ENCODE data around the gene SYNPO2. TPM values are rescaled to one million over a fixed set of nuclear protein-coding genes. Genes with fewer than 3 reads are reported as not detected.

SYNPO2 gene
- total RNA-seq, 2 experiments from 2014 or later = 0.22 to 0.41 TPM

DNA sequence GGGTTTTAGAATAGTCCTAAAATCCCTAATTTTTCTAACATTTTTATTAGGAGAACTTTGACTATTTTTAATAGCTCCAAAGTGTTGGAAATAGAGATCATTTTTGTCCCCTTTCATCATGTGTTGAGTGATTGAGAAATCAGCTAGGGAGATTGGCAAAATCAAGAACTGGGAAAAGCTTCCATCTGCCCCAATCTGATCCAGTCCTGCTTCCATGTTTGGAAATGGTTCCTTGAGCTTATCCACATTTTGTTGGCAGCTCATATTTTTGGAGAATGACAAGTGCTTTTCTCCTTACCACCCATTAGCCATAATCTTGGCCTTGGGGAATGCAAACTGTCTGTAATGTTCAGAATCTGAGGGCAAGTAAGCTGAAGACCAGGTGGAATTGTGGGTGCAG lies 73.9 kb downstream of the SYNPO2 start:
- no peak for DNase-seq
- POLR2A ChIA-PET = no interaction called here
- Histone ChIP-seq H3K27me3 (ENCODE audit: control insufficient read depth in 1 of 2, insufficient read depth in 2 of 2, low read length in 2 of 2) (no peaks in the 10 kb centered on the region), H3K27ac (ENCODE audit: low read depth in 1 of 2, low read length in 2 of 2) (no peak overlapping the region), H3K9me3 (ENCODE audit: control insufficient read depth in 1 of 2, insufficient read depth in 1 of 2, low read length in 2 of 2) (no peaks in the 10 kb centered on the region), H3K4me1 (ENCODE audit: insufficient read depth, low read length) (no peaks in the 10 kb centered on the region), H3K4me3 (ENCODE audit: low read length) (no peak overlapping the region), H3K36me3 (ENCODE audit: insufficient read depth, low read length) (no peaks in the 10 kb centered on the region)
- Mint-ChIP-seq H3K27ac (no peak overlapping the region), H3K4me3 (no peak overlapping the region), H3K36me3 (ENCODE audit: low read depth) (no peaks in the 10 kb centered on the region), H3K9me3 (no peaks in the 10 kb centered on the region), H3K27me3 (no peaks in the 10 kb centered on the region), H3K4me1 (ENCODE audit: low read depth) (no peaks in the 10 kb centered on the region)
- TF ChIP-seq, protein P1, sequence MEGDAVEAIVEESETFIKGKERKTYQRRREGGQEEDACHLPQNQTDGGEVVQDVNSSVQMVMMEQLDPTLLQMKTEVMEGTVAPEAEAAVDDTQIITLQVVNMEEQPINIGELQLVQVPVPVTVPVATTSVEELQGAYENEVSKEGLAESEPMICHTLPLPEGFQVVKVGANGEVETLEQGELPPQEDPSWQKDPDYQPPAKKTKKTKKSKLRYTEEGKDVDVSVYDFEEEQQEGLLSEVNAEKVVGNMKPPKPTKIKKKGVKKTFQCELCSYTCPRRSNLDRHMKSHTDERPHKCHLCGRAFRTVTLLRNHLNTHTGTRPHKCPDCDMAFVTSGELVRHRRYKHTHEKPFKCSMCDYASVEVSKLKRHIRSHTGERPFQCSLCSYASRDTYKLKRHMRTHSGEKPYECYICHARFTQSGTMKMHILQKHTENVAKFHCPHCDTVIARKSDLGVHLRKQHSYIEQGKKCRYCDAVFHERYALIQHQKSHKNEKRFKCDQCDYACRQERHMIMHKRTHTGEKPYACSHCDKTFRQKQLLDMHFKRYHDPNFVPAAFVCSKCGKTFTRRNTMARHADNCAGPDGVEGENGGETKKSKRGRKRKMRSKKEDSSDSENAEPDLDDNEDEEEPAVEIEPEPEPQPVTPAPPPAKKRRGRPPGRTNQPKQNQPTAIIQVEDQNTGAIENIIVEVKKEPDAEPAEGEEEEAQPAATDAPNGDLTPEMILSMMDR (IDR thresholded peaks at IDR 0.05) = no peak
- no peak for ATAC-seq (ENCODE audit: poor library complexity)
- CTCF ChIA-PET = no interaction called here
- intact Hi-C loops (cut with DNase I, micrococcal nuclease) = no loop called here

DNA sequence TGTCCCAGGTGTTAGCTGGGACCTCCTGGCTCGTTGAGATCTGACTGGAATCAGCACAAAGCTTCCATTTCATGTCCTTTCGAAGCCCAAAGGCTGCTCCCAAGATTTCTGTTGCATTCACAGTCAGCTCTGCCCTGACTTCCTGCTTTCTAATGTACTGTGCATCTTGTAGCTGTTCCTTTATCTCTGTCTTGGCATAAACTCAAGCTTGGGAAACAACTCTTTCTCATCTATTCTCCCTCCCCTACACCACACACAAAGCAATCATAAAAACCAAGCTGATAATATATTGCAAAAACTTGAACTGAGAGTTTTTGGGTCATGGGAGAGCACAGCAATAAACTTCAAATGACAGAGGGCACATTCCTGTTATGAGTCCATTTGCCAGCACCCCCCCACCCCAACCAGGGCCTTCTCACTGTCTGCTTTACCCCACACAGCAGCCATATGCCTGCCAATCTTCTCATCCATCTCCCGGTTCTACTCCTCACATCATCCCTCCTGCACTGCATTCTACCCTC lies 76.3 kb downstream of the SYNPO2 start:
- CTCF ChIA-PET = no interaction called here
- Histone ChIP-seq H3K27ac (ENCODE audit: low read depth in 1 of 2, low read length in 2 of 2) (no peak overlapping the region), H3K27me3 (ENCODE audit: control insufficient read depth in 1 of 2, insufficient read depth in 2 of 2, low read length in 2 of 2) (no peaks in the 10 kb centered on the region), H3K4me1 (ENCODE audit: insufficient read depth, low read length) (peaks cover 6% of the 10 kb centered on the region), H3K4me3 (ENCODE audit: low read length) (no peak overlapping the region), H3K36me3 (ENCODE audit: insufficient read depth, low read length) (no peaks in the 10 kb centered on the region), H3K9me3 (ENCODE audit: control insufficient read depth in 1 of 2, insufficient read depth in 1 of 2, low read length in 2 of 2) (no peaks in the 10 kb centered on the region)
- no peaks in the 10 kb centered on the region for H3K27me3 Mint-ChIP-seq
- no peaks in the 10 kb centered on the region for H3K36me3 Mint-ChIP-seq (ENCODE audit: low read depth)
- intact Hi-C loops (cut with DNase I, micrococcal nuclease) = no loop called here
- no peak overlapping the region for H3K4me3 Mint-ChIP-seq
- ATAC-seq (ENCODE audit: poor library complexity) (no peak), DNase-seq (no peak)
- TF ChIP-seq, protein P1 (IDR thresholded peaks at IDR 0.05) = no peak
- no peak overlapping the region for H3K27ac Mint-ChIP-seq
- H3K4me1 Mint-ChIP-seq (ENCODE audit: low read depth) = peaks cover 6% of the 10 kb centered on the region
- no peaks in the 10 kb centered on the region for H3K9me3 Mint-ChIP-seq
- POLR2A ChIA-PET = no interaction called here

DNA sequence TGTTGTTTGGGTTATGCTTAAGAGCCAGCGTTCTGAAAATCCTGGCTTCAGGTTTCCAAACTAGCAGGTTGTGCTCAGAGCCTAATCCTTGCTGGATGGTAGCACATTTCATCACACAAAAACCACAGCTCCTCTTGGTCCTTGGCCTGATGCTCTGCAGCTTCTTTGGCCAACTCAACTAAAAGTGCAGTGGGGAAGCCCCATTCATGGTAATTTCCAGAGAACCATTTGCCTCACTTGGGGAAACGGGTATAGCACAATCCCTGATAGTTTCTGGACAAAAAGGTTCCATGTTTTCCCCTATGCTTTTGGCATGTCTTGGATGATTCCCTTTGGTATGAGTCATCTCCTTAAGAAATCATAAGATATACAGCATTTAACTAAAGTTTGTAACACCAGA lies 78.7 kb downstream of the SYNPO2 start:
- peaks cover 6% of the 10 kb centered on the region for H3K4me1 Mint-ChIP-seq (ENCODE audit: low read depth)
- intact Hi-C loops (cut with DNase I, micrococcal nuclease) = no loop called here
- H3K9me3 Mint-ChIP-seq = no peaks in the 10 kb centered on the region
- Histone ChIP-seq H3K4me3 (ENCODE audit: low read length) (no peak overlapping the region), H3K9me3 (ENCODE audit: control insufficient read depth in 1 of 2, insufficient read depth in 1 of 2, low read length in 2 of 2) (no peaks in the 10 kb centered on the region), H3K27me3 (ENCODE audit: control insufficient read depth in 1 of 2, insufficient read depth in 2 of 2, low read length in 2 of 2) (no peaks in the 10 kb centered on the region), H3K36me3 (ENCODE audit: insufficient read depth, low read length) (no peaks in the 10 kb centered on the region), H3K27ac (ENCODE audit: low read depth in 1 of 2, low read length in 2 of 2) (no peak overlapping the region), H3K4me1 (ENCODE audit: insufficient read depth, low read length) (peaks cover 6% of the 10 kb centered on the region)
- no peak overlapping the region for H3K27ac Mint-ChIP-seq
- no peak for ATAC-seq (ENCODE audit: poor library complexity)
- TF ChIP-seq, protein P1 (IDR thresholded peaks at IDR 0.05) = no peak
- H3K4me3 Mint-ChIP-seq = no peak overlapping the region
- POLR2A ChIA-PET = interaction anchor here (0.6 kb wide), 1 partner anchor 186 kb away, joined by 3 read pairs; no protein-coding TSS in a partner anchor
- DNase-seq = no peak
- H3K36me3 Mint-ChIP-seq (ENCODE audit: low read depth) = no peaks in the 10 kb centered on the region
- no peaks in the 10 kb centered on the region for H3K27me3 Mint-ChIP-seq
- CTCF ChIA-PET = no interaction called here
